GM21381 (cell line): Measurements from ENCODE around the gene IL17RA.

Experiments used
- ATAC-seq: cut with Tn5 transposase; IDR thresholded peaks from one replicate; pipeline ENCODE4 v1.9.1; 2021; ENCODE audit warnings: mild to moderate bottlenecking, moderate library complexity; ENCODE audit not compliant: unreplicated experiment

IL17RA gene

DNA sequence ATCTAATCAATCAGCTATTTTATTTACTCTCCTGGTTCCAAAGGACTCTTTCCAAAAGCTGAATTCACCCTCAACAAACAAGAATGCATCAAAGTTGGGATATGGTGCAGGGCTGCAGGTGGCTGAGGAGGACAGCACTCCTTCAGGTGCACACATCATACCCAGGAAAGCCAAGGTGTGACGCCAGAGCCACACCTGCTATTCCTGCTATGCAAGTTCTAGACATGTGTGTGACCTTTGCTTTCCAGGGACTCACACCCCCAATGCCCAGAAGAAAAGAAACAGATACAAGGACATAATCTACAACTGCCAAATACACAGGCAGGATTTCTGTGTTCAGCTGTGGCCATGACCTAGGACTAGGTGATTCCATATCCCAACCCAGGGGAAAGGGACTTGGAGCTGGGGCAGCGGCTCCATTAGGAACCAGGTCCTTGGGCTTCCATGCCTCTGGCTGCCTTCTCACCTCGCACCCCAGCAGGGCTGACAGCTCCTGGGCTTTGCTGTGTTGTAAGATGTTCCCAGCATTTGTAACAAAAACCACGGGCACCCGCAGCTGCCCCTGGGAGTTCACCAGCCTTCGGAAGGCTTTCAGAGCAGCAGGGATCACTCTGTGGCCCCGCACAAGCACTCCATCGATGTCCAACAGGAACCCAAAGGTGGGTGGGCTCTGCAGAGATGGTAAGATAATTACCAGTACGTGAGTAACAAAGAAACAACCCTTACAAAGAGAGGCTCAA, 64.4 kb downstream of the IL17RA start:
- no peak for ATAC-seq

DNA sequence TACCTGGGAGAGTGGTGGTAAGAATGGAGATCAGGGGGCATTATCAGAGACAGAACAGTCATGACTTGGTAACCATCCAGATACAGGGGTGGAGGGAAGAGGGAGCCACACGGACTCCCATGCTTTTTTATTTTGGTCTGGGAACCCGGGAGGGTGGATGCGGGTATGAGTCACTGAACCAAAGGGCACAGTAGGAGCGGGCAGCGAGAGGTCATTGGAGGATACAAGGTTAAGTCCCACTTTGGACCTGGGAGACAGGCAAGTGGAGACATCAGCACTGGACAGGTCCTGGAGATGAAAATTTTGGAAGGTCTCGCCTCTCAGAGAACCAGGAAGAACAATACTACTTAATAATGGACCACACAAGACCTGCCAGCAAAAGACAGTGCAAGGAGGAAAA, 67.5 kb downstream of the IL17RA start:
- no peak for ATAC-seq

- ATAC-seq, result no peak
Observed at GRCh38 chr22:17152971-17153370, 68.2 kb downstream of the IL17RA start.

GRCh38 chr22:17155941-17156340, 71.1 kb downstream of the IL17RA start:
- ATAC-seq, result no peak

DNA sequence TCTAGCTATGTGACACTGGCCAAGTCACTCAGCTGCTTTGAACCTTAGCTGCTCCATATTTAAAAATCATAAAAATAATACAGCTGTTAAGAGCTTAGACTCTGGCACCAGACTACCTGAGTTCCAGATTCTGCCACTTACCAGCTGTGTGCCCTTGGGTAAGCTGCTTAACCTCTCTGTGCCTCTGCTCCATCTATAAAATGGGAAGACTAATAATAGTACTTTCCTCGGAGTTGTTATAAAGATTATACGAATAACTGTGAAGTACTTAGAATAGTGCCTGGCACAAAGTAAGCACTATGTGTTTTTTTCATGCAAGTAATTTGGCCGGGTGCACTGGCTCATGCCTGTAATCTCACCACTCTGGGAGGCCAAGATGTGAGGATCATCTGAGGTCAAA, 72.9 kb downstream of the IL17RA start:
- ATAC-seq, result no peak

DNA sequence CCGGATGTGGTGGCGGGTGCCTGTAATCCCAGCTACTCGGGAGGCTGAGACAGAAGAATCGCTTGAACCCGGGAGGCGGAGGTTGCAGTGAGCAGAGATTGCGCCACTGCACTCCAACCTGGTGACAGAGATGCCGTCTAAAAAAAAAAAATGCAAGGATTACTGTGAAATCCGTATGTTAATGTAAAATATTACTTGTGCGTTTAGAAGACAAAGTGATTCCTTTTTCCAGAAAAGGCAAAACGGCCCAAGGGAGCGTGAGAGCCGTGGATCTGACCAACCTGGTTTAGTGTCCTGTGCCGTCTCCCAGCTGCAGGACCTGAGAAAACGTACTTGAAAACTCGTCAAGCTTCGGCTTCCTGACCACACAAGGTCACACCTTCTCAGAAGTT, 73.4 kb downstream of the IL17RA start:
- ATAC-seq, result no peak

DNA sequence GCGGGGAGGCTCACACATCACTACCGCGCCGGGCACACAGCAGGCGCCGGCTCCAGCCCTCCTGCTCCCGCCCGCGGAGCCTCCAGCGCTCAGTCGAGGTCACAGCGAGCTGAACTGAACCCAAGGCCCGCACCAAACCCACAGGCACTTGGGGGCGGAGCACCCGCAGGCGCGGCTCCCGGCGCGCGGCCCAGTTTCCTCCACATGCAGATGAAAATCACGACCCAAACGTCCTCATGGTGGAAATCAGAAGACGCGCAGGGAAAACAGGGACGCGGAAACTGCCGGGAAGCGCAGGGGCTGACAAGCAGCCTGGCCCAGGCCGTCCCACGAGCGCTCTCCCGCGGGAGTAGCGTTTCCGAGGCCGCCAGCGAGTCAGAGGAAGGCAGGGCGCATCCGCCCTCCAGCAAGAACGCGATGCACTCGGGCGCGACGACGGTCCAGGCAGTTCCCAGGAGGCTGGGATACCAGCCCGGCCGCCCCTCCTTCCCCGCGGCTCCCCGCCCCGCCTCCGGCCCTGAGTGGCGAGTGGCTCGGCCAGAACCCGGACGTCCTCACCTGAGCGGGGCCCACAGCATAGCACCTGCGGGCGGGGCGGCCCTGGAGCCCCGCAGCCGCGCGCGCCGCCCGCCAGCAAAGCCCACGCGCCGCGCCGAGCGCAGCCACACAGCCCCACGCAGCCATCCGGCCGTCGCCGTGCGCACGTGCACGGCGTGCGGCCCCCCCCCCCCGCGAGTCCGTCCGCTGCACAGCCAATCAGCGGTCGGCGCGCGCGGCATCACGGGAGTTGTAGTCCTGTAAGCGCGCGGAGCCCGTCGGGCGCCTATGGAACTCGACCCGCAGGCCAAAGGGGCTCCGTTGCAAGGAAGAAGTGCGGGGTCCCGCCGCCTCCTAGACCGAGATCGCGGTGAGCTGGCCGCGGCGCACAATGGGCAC, 74.0 kb downstream of the IL17RA start, which contains the start of gene HDHD5:
HDHD5 (minus strand) TSS at position 710 of the 936 bp plus-strand sequence; CDS start at position 684, 26 bp downstream.
- ATAC-seq, result peak; percentile 74

- peak; percentile 27 for ATAC-seq
Observed at GRCh38 chr22:17159504-17159951, 74.7 kb downstream of the IL17RA start.

GRCh38 chr22:17161991-17162390, 77.2 kb downstream of the IL17RA start:
- ATAC-seq, result no peak

DNA sequence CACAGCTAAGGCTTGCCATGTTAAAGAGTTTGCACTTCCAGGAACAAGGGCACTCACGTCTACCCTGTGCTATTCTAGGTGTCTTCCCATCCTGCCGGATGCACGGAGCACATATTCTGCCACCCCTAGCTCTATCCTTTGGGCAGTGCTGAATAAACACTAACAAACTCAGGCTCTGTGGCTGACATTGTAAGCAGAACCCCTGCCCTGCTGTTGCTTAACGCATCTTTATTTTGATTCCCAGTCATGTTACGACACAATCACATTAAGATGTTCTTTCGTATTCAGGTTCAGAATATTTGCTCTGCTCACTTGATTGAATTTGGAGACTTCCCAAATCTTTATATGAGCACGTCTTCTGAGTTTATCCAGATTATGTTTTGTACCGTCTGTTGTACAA, 77.9 kb downstream of the IL17RA start:
- no peak for ATAC-seq

GRCh38 chr22:17164392-17165024, 79.7 kb downstream of the IL17RA start:
- no peak for ATAC-seq
